HT1080 (cell line): ENCODE results near the gene THAP6. TPM values are rescaled to one million over a fixed set of nuclear protein-coding genes. Genes with fewer than 3 reads are reported as not detected.
"Not testable (repeated sequence)": the region's sequence is repeated elsewhere in the genome, so short reads cannot be mapped to it uniquely, and the experiment has no call there.

Experiments
- DNase-seq: peaks from one replicate; pipeline ENCODE4 v3.0.0-alpha.2; 2015; ENCODE audit warnings: low read depth
- total RNA-seq: library from RNA; depleted of rRNA; stranded (reverse); fragments of >200 nt; shearing (Covaris generic); gene quantifications from 2 replicates; pipeline ENCODE4 v1.2.3, GENCODE V29; 2014

Gene THAP6
- total RNA-seq, 1 experiment from 2014 or later = 12.2 TPM

DNA sequence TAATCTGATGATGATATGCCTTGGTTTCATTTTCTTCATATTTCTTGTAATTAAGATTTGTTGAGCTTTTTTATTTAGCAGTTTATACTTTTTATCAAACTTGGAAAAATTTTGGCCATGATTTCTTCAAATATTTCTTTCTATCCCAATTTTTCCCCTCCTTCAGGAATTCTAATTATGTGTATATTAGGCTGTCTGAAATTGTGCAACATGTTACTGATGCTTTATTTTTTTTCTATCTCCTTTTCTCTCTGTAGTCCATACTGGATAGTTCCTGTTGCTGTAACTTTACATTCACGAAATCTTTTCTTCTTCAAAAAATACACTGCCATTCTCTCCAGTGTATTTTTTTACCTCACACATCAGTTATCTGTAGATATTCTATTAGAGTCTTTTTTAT, 10.8 kb downstream of the THAP6 start:
- DNase-seq = no peak

DNA sequence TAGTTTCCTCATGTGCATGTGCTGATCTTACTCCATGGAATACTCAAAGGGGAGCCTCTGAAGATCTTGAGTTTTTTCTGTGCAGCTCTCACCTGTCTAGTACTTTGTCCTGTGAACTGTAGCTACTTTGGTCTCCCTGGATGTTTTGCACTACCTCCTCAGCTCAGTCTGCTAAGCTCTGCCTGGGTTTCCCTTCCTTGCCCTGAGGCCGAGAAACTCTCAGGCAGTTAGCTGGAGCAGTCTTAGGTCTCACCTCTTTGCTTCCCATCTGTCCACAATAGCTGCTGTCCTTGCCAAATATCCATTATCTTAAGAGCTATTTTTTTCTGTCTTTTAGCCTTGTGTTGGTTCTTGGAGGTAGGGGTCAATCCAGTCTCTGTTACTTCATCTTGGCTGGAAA, 11.6 kb downstream of the THAP6 start:
- no peak for DNase-seq

DNA sequence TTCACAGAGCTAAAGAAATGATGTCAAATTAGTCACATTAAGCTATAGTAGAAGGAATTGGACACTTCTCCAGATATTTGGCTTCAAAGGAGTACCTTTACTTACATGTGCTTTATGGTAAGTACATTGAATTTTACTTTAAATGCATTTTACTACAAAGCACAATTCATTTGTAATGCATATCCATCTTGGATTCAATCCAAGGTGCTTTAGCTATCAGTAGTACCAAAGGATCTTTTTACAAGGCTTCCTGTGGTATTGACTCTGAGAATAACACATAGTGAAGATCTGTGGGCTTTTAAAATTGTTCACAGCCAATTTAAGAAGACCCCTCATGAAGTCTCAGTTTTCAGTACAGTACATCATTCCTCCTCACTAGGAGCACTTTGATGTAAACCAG, 13.2 kb downstream of the THAP6 start:
- no peak for DNase-seq

DNA sequence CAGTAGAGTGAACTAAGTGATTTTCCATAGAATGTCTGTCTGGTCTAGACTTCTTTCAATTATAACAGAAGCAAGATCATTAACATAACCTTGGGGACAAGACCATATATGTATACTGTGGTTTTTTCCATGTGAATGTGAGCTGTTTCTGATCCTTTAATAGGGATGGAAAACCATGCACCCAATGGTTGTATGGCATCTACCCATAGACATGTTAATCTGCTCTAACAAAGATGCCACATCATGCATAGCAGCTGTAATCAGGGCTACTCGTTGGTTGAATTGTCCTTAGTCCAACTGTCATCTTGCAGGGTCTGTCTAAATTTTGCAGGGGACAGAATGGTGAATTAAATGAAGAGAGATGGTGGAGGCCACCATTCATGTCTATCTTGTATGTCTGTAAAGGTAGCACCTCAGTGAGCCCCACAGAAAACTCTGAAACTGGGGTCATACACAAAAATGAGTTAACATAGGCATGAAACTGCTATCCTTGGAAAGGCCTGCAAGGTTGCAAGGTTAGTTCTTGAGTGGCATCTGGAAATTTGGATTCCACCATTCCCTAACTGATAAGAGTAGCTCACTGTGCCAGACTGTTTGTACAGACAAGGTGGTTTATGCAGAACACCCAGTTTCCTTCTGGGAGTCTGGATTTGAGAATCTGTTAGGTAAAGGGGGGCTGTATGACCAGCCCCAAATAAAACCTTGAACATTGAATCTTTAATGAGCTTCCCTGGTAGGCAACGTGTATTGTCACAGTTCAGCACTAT, 16.5 kb downstream of the THAP6 start:
- DNase-seq = no peak

DNA sequence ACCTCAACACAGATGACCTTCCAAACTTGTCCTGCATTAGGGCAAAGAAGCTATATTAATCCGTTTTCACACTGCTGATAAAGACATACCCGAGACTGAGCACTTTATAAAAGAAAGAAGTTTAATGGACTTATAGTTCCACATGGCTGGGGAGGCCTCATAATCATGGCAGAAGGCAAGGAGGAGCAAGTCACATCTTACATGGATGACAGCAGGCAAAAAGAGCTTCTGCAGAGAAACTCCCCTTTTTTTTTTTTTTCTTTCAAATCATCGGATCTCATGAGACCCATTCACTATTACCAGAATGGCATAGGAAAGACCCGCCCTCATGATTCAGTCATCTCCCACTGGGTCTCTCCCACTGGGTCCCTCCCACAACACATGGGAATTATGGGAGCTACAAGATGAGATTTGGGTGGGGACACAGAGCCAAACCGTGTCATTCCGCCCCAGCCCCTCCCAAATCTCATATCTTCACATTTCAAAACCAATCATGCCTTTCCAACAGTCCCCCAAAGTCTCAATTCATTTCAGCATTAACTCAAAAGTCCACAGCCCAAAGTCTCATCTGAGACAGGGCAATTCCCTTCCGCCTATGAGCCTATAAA, 17.4 kb downstream of the THAP6 start:
- not testable (repeated sequence) for DNase-seq

DNA sequence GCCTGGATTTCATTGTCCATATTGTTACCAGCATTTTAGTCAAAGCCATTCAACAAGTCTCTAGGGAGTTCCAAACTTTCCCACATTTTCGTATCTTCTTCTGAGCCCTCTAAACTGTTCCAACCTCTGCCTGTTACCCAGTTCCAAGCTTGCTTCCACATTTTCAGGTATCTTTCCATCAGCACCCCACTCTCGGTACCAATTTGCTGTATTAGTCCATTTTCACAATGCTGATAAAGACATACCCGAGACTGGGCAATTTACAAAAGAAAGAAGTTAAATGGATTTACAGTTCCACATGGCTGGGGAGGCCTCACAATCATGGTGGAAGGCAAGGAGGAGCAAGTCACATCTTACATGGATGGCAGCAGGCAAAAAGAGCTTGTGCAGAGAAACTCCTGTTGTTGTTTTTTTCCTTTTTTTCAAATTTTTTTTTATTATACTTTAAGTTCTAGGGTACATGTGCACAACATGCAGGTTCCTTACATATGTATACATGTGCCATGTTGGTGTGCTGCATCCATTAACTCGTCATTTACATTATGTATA, 19.1 kb downstream of the THAP6 start:
- DNase-seq = not testable (repeated sequence)

DNA sequence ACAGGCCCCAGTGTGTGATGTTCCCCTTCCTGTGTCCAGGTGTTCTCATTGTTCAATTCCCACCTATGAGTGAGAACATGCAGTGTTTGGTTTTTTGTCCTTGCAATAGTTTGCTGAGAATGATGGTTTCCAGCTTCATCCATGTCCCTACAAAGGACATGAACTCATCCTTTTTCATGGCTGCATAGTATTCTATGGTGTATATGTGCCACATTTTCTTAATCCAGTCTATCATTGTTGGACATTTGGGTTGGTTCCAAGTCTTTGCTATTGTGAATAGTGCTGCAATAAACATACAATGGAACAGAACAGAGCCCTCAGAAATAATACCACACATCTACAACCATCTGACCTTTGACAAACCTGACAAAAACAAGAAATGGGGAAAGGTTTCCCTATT, 19.7 kb downstream of the THAP6 start:
- DNase-seq = not testable (repeated sequence)

DNA sequence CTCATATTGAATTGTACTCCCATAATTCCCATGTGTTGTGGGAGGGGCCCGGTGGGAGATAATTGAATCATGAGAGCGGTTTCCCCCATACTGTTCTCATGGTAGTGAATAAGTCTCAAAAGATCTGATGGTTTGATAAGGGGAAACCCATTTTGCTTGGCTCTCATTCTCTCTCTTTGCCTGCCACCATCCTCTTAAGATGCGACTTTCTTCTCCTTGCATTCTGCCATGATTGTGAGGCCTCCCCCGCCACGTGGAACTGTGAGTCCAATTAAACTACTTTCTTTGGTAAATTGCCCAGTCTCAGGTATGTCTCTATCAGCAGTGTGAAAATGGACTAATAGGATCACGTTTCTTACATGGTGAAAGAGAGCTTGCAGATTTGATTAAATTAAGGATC, 23.0 kb downstream of the THAP6 start:
- DNase-seq = not testable (repeated sequence)

DNA sequence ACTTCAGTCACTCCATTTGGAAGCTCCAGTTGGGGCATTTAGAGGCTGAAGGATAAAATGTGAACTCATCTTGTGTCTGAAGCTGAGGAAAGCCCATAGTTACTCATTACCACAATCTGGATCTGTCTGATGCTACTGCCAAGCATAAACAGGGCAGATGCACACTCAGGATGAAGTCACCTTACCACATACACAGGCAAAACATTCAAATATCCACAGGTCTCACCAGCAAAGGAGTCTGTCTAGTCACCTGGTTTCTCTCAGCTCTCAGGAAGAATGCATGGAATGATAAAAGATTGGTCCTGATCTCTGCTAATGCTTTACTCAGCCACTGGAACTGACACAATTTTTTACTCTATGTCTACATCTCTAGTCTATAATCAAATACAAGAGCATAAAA, 28.6 kb downstream of the THAP6 start:
- DNase-seq = peak; percentile 95

DNA sequence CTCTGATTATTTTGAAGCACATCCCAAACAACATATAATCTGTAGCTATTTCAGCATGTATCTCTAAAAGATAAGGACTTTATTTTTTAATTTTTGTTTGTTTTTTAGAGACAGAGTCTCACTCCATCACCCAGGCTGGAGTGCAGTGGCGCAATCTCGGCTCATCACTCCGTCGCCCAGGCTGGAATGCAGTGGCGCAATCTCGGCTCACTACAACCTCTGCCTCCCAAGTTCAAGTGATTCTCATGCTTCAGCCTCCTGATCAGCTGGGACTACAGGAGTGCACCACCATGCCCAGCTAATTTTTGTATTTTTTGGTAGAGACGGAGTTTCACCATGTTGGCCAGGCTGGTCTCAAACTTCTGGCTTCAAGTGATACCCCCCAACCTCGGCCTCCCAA, 29.9 kb downstream of the THAP6 start:
- DNase-seq = not testable (repeated sequence)

DNA sequence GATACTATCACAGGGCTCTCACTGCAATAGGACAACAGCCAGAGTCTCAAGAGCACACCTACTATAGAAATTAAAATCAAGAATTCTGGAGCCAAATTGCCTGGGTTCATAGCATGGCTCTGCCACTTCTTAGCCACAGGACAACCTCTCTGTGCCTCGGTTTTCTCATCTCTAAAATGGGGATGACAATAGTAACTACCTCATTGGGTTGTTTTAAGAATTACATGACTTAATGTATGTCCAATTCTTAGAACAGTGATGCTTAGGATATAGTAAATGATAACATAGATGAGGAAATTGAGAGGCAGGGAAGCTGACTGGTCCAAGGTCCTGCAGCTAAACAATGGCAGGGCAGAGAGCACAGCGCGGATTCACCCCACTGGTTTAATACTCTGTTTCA, 30.6 kb downstream of the THAP6 start:
- no peak for DNase-seq

DNA sequence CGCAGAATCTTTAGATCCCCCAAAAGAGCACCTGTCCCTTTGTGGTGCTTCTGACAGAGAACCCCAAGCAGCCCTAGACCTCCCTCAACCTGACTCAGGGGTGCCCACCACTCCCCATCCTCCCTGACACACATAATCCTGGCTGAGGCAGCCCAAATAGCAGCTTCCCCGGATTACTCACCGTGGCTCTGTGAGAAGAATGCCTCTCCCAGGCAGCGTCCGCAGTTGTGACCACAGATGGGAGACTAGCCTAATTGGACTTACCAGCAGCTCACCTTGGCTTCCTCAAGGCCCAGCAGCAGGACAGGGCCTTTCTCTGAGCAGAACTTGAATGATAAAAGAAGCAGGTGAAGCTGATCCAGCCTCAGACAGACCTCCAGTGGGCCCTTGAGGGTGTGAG, 31.3 kb downstream of the THAP6 start:
- DNase-seq = peak; percentile 50

DNA sequence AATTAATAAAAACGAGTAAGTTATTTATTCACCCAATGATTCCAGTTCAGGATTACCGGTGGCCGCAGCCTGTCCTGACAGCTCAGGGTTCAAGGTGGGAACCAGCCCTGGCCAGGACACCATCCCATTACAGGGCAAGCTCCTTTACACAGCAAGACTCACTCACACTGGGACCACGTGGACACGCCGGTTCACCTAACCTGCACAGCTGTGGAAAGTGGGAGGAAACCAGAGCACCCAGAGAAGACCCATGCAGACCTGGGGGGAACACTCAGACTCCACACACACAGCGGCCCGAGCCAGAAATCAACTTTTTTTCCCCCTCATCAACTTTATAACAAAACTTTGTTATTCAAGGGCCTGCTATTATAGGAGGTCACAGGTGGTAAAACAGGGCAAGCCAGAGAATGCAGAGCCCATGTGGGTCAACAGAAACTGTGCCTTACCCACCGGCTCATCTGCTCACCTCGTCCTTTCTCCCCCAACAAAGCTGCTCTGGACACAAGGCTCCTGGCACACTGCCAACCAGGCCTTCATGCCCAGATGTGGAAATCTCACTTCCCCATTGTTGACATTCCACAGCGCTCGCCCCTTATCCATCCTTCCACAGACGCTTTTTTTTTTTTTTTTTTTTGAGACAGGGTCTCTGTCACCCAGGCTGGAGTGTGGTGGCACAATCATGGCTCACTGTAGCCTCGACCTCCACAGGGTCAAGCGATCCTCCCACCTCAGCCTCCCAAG, 33.5 kb downstream of the THAP6 start:
- no peak for DNase-seq

DNA sequence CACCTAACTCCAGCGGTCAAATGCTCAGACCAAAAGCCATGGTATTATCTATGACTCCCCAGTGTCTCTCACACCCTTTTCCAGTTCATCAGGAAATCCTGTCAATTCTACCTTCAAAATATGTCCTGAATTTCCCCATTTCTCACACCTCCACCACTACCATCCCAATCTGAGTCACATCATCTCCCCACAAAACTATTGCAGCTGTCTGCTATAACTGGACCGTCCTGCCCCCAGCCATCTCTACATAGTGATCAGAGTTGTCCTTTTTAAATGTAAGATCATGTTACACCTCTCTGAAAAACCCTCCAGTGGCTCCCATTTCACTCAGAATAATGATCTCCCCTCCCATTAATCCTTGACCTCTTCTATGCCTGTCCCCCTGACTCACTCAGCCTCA, 34.7 kb downstream of the THAP6 start:
- no peak for DNase-seq

DNA sequence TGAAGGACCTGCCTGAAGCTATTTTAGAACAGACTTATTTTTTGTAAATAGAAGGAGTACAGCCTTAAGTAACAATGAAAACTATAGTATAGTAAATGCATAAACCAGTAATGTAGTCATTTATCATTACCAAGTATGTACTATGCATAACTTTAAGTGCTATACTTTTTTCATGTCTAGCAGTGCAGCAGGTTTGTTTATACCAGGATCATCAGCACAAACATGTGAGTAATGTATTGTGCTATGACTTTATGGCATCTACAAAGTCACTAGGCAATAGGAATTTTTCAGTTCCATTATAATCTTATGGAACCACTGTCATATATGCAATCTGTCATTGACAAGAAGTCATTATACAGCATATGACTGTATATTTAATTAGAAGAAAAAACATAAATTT, 38.2 kb downstream of the THAP6 start:
- DNase-seq = no peak

DNA sequence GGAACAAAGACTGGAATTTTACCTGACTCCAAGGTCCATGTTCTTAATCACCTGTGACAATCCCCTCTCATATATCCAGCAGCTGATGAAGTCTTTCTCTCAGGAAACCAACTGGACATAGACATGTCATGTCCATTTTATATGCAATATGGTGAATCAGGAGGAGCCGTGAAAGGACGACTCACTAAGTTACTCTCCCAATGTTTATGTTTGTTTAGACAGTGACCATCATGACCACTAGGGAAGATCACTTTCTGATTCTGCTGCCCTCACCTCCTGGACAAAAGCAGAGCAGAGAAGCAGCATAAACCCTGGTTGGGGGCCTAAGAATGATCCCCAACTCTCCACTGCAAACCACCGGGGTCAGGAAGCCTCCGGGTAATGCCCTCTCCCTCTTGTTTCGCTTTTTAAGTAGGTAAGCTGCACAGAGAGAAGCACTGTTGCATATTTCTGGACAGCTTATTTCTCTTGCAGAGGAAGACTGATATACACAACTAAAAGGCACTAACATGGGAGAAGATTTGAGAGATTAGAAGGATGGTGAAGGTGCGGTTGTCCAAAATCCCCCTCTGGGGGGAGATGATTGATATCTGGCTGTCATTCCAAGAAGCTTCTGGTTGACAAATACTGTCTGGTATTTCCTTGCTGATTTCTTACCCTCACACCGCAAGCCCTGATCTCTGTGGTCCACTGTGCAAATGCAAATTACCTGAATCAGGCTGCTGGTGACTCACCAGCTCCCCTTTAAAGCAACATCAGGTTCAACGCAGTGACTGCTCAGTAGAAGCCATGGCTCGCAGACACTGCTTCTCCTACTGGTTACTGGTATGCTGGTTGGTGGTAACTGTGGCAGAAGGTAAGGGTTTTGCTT, 41.3 kb downstream of the THAP6 start, which contains the start of gene ODAPH:
ODAPH (plus strand) TSS at position 773 of the 871 bp plus-strand sequence; CDS start at position 790, 17 bp downstream.
- peak; percentile 93 for DNase-seq

DNA sequence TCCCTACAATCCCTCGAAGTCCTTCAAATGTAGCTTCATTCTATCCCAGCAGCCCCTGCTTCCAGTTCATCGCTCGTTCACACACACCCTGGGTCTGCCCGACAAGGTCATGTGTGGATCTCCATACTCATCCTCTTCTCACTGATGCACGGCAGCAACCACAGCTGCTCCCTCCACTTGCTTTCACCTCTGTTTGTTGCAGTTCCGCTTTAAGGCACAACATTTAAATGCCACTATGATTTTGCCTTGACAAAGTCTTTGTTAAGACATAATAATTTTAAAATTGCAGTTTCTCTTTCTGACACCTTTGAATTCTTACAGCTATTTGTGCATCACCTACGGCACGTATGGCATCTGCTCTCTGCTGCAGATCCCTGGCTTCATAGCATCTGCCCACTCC, 43.4 kb downstream of the THAP6 start:
- DNase-seq = no peak

DNA sequence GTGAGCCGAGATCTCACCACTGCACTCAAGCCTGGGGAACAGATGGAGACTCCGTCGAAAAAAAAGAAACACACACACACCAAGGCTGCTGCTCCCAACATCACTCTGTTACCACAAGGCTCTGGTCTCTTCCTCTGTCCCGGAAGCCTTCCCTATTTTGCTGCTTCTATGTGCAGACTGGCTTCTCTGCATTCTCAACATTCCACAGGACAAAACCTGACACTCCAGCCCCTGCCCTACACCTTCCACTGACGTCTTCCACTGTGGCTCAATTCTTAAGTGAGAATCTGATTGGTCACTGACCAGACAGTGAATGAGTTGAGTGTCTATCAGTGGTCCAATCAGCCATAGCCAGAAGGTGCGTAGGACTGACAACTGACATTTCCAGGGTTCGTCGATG, 47.5 kb downstream of the THAP6 start:
- DNase-seq = peak; percentile 15

DNA sequence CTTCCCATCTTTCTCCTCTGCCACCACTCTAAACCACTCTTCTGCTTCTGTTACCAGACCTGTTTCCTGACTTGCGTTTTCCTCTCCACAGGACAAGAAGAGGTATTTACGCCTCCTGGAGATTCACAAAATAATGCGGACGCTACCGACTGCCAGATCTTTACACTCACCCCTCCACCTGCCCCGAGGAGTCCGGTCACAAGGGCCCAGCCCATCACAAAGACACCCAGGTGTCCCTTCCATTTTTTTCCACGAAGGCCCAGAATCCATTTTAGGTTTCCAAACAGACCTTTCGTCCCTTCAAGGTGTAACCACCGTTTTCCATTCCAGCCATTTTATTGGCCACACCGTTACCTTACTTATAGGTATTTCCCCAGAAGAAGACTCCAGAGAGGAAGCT, 49.8 kb downstream of the THAP6 start:
- no peak for DNase-seq

DNA sequence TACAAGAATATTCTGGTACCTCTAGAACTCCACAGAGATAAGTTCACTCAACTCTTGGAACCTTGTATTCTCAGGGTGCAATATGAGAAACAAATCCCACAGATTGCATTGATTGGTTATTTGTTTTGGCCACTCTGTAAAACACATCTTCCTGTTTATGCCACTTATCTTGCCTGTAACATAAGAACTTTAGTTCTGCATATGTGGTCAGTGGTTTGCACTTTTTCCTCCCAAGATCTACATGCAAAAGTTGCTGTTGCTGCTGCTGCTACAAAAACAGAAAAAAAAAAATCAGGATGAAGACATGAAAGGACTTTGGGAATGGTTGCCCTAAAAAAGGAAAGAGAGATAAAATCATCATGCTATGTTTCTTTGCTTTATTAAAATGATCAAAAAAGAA, 51.2 kb downstream of the THAP6 start:
- DNase-seq = no peak

DNA sequence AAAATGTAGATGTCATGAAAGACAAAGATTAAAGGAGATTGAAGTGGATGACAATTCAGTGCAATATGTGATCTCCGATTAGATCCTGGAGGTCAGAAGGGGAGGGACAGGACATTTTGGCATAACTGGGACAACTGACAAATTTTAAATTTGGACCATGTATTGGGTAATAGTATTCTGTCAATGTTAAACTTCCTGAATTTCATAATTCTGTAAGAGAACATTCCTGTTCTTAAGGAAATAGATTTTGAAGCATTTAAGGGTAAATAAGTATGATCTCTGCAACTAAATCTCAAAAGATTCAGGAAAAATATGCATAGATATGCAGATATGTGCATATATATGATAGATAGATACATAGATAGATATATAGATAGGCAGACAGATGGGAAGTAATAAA, 52.6 kb downstream of the THAP6 start:
- no peak for DNase-seq
